GM19023 (cell line): ENCODE data around the gene FAM193B.

ENCODE experiments used
- ATAC-seq: cut with Tn5 transposase; IDR thresholded peaks from one replicate; pipeline ENCODE4 v1.9.1; 2021; ENCODE audit warnings: mild to moderate bottlenecking, moderate library complexity; ENCODE audit not compliant: unreplicated experiment

FAM193B gene

GRCh38 chr5:177501874-177502678 is 52.3 kb downstream of the FAM193B start:
- ATAC-seq = no peak

- no peak for ATAC-seq
These were observed 53.5 kb downstream of the FAM193B start for GRCh38 chr5:177500685-177501522.

DNA sequence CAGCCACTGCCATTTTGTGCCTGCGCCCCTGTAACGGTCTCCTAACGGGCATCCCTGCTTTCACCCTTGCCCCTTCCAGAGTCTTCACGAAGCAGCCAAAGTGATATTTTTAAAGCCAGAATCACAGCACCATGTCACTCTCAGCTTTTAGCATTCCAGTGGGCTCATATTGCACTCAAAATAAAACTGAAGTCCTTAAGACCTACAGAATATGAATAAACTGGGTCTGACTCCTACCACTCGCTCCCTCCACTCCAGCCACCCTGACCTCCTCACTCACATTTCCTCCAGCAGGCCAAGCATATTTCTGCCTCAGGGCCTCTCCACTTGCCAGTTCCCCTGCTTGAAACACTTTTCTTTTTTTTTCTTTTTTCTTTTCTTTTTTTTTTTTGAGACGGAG is 54.5 kb downstream of the FAM193B start:
- ATAC-seq = no peak

GRCh38 chr5:177498013-177498787 is 56.2 kb downstream of the FAM193B start:
- ATAC-seq = peak; percentile 1

GRCh38 chr5:177497292-177498012 is 56.9 kb downstream of the FAM193B start, which contains the start of gene PDLIM7:
Gene PDLIM7, minus strand, starts transcription at chr5:177497604. Its CDS starts 1,092 bp downstream, at chr5:177496512.
- ATAC-seq = peak; percentile 79

GRCh38 chr5:177496727-177497291 is 57.6 kb downstream of the FAM193B start:
- ATAC-seq = no peak

DNA sequence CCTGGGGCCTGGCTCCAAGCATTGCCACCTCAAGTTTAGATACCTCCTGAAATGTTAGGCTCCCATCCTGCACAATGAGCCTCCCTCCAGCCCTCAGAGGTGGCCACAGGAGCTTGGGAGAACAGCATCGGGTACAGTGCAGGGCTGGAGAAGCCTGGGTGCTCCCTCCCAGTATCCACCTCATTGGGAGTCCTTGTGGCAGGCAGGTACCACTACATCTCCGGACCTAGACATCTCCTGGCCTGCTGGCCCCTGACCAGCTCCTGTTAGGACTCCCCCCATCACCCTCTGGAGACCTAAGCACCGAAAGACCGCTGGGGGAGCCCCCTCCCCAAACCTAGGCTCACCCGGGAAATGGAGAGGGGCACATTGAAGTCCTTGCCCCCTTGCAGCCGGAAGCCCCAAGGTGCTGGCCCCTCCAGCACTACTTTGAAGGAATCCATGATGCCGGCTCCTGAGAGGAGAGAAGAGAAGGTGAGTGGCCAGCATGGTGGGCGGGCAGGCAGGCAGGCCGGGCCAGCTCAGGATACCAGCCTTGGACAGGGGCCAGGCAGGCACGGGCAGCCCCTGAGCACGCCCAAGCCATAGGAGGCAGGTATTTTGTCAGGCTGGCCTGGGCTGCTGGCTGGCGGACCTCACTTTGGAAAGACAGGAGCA is 58.2 kb downstream of the FAM193B start:
- no peak for ATAC-seq

- no peak for ATAC-seq
These were observed 58.9 kb downstream of the FAM193B start for GRCh38 chr5:177495243-177496060.

DNA sequence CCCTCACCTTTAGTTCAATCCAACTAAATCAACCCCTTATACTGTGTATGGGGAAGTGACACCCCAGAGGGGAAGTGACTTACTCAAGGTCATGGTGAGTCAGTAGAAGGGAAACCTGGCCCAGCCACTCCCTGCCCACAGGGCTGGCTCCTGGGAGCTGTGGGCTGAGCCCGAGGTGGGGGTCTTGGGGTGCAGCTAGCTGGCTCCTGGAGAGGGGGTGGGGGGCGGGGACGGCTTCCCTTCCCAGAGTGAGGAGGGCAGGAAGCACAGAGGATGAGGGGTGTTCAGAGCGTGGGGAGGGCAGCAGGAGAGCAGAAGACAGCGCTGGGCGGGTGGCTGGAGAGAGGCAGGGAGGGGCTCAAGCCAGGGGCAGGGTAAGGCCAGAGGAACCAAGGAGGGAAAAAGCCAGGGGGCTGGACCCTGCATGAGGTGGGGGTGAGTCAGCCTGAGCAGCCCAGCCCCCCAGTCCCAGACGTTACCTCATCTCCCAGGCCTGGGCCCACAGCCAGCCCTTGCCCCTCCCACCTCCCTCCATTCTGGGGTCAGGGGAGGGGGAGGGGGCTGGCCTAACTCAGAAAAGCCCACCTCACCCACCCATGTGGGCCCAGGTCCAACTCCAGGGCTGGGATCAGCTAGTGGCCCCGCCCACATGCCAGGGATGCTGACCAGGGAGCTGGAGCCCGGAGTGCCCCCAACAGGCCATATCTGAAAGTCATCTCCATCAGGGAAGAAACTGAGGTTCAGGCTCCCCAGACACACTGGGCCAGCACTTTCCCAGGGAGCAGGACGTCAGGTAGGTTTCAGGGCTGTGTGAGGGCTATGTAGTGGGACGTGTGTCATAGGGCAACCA is 59.8 kb downstream of the FAM193B start:
- ATAC-seq = no peak

GRCh38 chr5:177493795-177494345 is 60.5 kb downstream of the FAM193B start:
- no peak for ATAC-seq

DNA sequence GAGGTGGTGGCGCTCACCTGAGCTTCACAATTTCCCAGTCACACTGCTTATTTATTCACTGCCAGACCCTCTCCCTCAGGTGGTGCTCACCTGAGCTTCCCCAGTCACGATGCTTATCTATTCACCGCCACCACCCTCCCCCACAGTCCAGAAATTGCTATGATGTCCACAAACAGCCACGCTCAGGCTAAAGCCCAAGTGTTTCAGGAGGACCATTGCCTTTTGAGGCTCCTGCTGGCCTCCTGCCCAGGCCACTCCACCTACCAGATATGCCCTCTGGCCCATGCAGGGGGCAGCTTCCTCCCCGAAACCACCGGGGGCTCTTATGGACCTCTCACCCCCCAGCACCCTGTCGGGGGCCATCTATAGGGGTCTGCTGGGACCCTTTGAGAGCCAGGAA is 61.5 kb downstream of the FAM193B start:
- no peak for ATAC-seq

DNA sequence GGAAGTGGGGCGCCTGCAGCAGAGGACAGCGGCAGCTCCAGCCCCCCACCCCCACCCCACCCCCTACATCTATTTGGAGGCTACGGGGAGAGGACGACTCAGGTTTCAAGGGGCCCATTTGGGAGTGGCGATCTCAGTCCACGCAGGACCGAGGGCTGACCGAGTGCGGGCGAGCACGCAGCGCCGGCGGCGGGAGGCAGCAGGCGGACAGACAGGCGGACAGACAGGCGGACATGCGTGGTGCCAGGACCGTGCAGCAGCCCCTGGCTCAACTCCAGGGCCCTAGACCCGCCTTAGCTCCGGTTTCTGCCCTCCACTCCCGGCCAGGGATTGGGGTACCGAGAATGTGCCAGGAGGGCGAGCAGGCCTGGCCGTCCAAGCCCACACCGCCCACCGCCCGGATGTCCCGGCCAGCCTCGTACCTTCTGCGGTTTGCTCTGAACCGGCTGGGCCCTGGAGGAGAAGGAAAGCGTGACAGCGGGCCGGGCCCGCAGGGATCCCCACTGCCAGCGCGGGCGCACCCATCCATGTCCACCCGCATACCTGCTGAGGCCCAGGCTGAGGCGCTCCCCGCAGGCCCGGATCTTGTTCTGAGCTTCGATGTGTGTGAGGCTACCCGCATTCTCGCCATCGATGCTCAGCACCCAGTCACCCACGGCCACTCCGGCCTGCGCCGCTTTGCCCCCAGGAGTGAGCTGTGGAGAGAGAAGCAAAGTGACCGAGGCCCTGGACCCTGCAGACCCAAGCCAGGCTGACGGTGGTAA is 62.2 kb downstream of the FAM193B start:
- ATAC-seq = no peak

- no peak for ATAC-seq
These were observed 62.9 kb downstream of the FAM193B start for GRCh38 chr5:177491429-177491945.

DNA sequence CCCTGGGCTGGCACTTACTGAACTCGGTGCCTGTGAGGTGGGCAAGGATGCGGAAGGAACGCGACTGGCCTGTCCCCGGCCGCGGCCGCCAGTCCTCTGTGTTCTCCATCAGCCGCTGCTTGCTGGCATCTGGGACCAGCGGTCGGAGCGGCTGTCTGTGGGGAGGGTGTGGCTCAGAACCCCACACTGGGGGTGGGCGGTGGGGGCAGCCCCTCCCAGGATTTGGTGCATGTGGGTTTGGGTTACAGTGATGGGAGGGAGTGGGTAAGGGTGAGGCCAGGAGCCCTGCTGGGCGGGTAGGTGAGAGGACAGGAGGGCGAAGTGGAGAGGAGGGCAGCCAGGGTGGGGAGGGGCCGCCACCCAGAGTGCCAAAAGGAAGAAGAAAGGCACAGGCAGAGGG is 63.4 kb downstream of the FAM193B start:
- no peak for ATAC-seq

DNA sequence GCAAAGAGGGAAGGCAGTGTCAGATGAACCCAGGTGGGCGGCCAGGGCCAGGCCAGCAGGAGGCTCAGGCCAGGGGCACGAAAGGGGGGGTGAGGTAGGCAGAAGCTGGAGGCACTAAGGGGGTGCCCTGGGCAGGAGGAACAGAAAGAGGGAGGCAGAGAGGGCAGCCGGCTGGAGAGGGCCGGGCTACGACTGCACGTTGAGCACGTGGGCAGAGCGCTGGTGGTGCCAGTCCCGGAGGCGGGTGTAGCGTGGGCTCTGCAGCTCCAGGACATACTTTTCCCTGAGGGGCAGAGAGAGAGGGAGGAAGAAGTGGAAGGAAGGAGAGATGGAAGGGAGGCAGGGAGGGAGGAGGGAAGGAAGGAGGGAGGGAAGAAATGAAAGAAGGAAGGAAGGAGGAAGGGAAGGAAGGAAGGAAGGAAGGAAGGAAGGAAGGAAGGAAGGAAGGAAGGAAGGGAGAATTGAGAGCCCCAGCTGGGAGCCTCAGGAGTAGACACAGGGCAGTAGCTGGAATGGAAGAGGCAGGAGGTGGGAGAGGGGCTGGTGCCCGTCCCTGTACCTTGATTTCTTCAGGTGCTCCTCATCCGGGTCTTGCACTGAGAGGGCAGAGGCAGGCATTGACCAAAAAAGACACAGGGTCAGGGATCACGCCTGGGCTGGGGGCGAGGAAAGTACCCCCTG is 63.9 kb downstream of the FAM193B start:
- ATAC-seq = no peak

GRCh38 chr5:177489119-177489716 is 65.1 kb downstream of the FAM193B start:
- ATAC-seq = no peak
